GM18505 (cell line): ENCODE data around the gene SLC43A2.
"Not testable (repeated sequence)": the region's sequence is repeated elsewhere in the genome, so short reads cannot be mapped to it uniquely, and the experiment has no call there.

Source experiments
- ATAC-seq: cut with Tn5 transposase; IDR thresholded peaks from one replicate; pipeline ENCODE4 v1.9.1; 2021; ENCODE audit not compliant: unreplicated experiment
- POLR2A ChIP-seq: IDR thresholded peaks from 4 replicates; pipeline ENCODE4 v1.6.1; 2011; ENCODE audit warnings: borderline replicate concordance; ENCODE audit not compliant: insufficient read depth, insufficient read length; ENCODE audit errors: extremely low read depth

SLC43A2 gene

GRCh38 chr17:1548032-1548431 lies 80.6 kb downstream of the SLC43A2 start:
- TF ChIP-seq POLR2A, result no peak
- ATAC-seq, result no peak

DNA sequence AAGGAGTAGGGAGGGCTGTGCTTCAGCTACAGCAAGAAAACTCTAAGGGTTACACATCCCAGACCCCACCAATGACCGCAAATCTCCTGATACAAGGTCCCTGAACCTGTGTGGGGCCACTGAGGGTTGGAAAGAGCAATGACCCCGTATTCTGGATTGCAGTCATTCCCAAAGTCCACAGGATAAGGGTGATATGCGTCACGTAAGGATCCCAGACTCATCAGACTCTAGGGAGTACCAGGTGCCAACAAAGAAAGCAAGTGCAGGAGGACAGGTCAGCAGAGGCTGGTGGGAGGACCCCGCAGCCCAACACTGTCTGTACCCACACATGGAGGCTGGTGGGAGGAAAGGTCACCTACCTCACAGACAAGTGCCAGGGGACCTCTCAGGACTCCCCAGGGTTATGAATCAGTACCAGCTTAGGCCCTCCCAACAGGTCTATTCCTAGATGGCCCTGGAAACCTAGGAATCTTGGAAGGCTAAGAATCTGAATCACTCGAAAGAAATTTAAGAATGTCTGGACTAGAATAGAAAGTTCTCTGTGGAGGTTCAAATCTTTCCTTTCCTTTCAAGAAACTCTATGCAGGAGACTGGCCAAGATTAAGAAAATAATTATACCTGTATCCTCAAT lies 82.2 kb downstream of the SLC43A2 start:
- no peak for TF ChIP-seq POLR2A
- ATAC-seq, result no peak

- TF ChIP-seq POLR2A, result no peak
- ATAC-seq, result no peak
These were observed 83.0 kb downstream of the SLC43A2 start for GRCh38 chr17:1545618-1546017.

- no peak for TF ChIP-seq POLR2A
- ATAC-seq, result no peak
These were observed 86.3 kb downstream of the SLC43A2 start for GRCh38 chr17:1542316-1542715.

GRCh38 chr17:1541367-1541904 lies 87.2 kb downstream of the SLC43A2 start:
- ATAC-seq, result no peak
- TF ChIP-seq POLR2A, result no peak

- TF ChIP-seq POLR2A, result no peak
- ATAC-seq, result no peak
These were observed 88.8 kb downstream of the SLC43A2 start for GRCh38 chr17:1539811-1540210.

GRCh38 chr17:1535737-1536136 lies 92.9 kb downstream of the SLC43A2 start:
- ATAC-seq, result no peak
- TF ChIP-seq POLR2A, result no peak

GRCh38 chr17:1533661-1534325 lies 94.8 kb downstream of the SLC43A2 start:
- no peak for TF ChIP-seq POLR2A
- no peak for ATAC-seq

GRCh38 chr17:1532836-1533602 lies 95.6 kb downstream of the SLC43A2 start:
- ATAC-seq, result no peak
- no peak for TF ChIP-seq POLR2A

- ATAC-seq, result no peak
- no peak for TF ChIP-seq POLR2A
These were observed 98.8 kb downstream of the SLC43A2 start for GRCh38 chr17:1529863-1530262.

DNA sequence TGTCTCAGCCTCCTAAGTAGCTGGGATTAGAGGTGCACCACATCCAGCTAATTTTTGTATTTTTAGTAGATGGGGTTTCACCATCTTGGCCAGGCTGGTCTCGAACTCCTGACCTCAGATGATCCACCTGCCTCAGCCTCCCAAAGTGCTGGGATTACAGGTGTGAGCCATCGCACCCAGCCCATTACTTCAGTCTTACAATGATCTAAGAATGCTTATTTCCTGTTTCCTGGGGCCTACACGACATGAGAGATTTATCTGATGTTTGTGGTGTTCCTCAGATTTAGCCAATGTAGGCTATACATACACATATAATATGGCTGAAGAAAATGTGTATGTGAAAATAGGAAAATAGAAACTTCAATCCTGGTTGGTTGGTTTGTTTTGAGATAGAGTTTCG lies 101.8 kb downstream of the SLC43A2 start:
- not testable (repeated sequence) for ATAC-seq

- TF ChIP-seq POLR2A, result no peak
- no peak for ATAC-seq
These were observed 106.0 kb downstream of the SLC43A2 start for GRCh38 chr17:1522626-1523025.

GRCh38 chr17:1521086-1521640 lies 107.5 kb downstream of the SLC43A2 start:
- TF ChIP-seq POLR2A, result no peak

DNA sequence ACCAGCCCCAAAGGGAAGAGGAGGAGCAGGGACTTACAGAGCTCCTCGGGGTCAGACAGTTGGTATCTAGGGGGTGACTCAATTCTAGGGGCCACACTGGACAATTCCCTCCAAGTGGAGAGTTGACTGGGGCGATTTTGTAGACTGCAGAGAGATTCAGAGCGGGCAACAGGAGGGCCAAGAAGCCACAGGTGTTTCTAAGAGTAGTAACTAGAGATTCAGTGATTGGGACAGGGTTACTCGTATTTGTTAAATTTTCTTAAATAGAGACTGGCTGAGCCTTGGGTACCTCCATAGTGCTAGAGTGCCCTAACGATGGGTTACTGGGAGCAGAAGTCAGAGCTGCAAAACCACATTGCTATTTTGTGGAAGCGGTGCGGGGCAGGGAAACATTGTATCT lies 109.0 kb downstream of the SLC43A2 start:
- TF ChIP-seq POLR2A, result no peak
- ATAC-seq, result no peak

More at GRCh38 chr17:1521086-1521640, 107.5 kb downstream of the SLC43A2 start:
- no peak for ATAC-seq
